NK-92 (cell line): ENCODE measurements around the gene UQCRC1.
"Not testable (repeated sequence)": the region's sequence is repeated elsewhere in the genome, so short reads cannot be mapped to it uniquely, and the experiment has no call there.

Source experiments
- DNase-seq: peaks from one replicate; lab custom pipeline; 2025; ENCODE audit not compliant: unreplicated experiment; lab: John Stamatoyannopoulos, UW

Gene UQCRC1

GRCh38 chr3:48555949-48556795 is 53.3 kb downstream of the UQCRC1 start:
- DNase-seq = no peak

GRCh38 chr3:48555231-48555948 is 54.1 kb downstream of the UQCRC1 start:
- DNase-seq = no peak

GRCh38 chr3:48553886-48554845 is 55.3 kb downstream of the UQCRC1 start:
- no peak for DNase-seq

GRCh38 chr3:48553361-48553760 is 56.1 kb downstream of the UQCRC1 start:
- DNase-seq = no peak

- DNase-seq = no peak
These were observed 57.1 kb downstream of the UQCRC1 start for GRCh38 chr3:48552111-48552951.

- DNase-seq = not testable (repeated sequence)
These were observed 57.8 kb downstream of the UQCRC1 start for GRCh38 chr3:48551651-48552050.
